ENCODE results near the gene CCBE1.
"Not testable (repeated sequence)": the region's sequence is repeated elsewhere in the genome, so short reads cannot be mapped to it uniquely, and the experiment has no call there.

The CCBE1 gene

DNA sequence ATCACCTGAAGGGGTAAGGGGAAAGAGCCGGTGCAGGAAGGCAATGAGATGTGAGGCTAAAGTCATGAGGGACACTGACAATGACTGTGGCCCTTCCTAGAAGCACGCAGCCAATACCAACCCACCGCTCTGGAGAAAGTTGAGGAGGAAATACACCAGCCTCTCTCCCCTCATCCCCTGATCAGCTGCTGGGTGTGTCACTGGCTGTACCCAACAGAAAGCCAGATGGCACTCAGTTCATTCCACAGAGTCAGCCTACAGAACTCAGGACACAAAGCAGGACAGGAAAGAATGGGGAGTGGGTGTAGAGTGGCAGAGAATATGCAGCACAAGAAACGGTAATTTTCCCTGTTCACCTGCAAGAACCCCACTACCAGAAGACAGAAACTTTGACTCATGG, 29.7 kb downstream of the CCBE1 start:
- H3K9me3 ChIP-seq (ENCODE audit: insufficient read depth, low read depth, low read length): no peaks in the 10 kb centered on the region
- H2AFZ ChIP-seq (ENCODE audit: insufficient read depth, low read length, poor library complexity): no peak overlapping the region
- no peaks in the 10 kb centered on the region for H3K79me1 ChIP-seq (ENCODE audit: low read length)
- H4K12ac ChIP-seq (ENCODE audit: low read depth, low read length): no peak overlapping the region
- no peak overlapping the region for H4K8ac ChIP-seq (ENCODE audit: low read depth, low read length)
- no peaks in the 10 kb centered on the region for H3K36me3 ChIP-seq (ENCODE audit: control insufficient read depth in 1 of 2, insufficient read depth in 2 of 2, low read length in 2 of 2)
- no peak overlapping the region for H3K18ac ChIP-seq (ENCODE audit: low read length)
- DNase-seq: no peak
- H3K4ac ChIP-seq (ENCODE audit: low read depth, low read length): no peak overlapping the region
- no peak overlapping the region for H3K27ac ChIP-seq (ENCODE audit: low read depth, low read length)
- H3K9ac ChIP-seq (ENCODE audit: low read length): no peak overlapping the region
- H2AK5ac ChIP-seq (ENCODE audit: low read length): no peak overlapping the region
- H3K4me3 ChIP-seq (ENCODE audit: low read depth, low read length): no peak overlapping the region
- no peaks in the 10 kb centered on the region for H3K27me3 ChIP-seq (ENCODE audit: insufficient read depth, low read length)
- H3K23ac ChIP-seq (ENCODE audit: low read length): no peak overlapping the region
- no peak overlapping the region for H2BK5ac ChIP-seq (ENCODE audit: low read depth, low read length, poor library complexity)
- no peak overlapping the region for H4K91ac ChIP-seq (ENCODE audit: low read depth, low read length)
- H2BK120ac ChIP-seq (ENCODE audit: insufficient read depth, low read length, poor library complexity): no peak overlapping the region
- no peak overlapping the region for H3K4me2 ChIP-seq (ENCODE audit: low read length)
- H3K79me2 ChIP-seq (ENCODE audit: control insufficient read depth, insufficient read depth, low read length, poor library complexity): no peaks in the 10 kb centered on the region
- no peaks in the 10 kb centered on the region for H3K4me1 ChIP-seq (ENCODE audit: control insufficient read depth in 1 of 2, insufficient read depth in 2 of 2, low read length in 2 of 2)
- no peak overlapping the region for H3K14ac ChIP-seq (ENCODE audit: low read length)
- H2BK12ac ChIP-seq (ENCODE audit: low read length): no peak overlapping the region
- WGBS (ENCODE audit: extremely low coverage, insufficient coverage, insufficient read length): no CpG with 5 or more reads among the region's 4 CpGs

DNA sequence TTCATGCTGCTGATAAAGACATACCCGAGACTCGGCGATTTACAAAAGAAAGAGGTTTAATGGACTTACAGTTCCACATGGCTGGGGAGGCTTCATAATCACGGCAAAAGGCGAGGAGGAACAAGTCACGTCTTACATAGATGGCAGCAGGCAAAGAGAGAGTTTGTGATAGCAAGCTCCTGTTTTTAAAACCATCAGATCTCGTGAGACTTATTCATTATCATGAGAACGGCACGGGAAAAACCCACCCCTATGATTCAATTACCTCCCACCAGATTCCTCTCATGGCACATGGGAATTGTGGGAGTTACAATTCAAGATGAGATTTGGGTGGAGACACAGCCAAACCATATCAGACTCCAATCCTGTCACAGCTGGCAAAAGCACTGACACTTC, 31.2 kb downstream of the CCBE1 start:
- H4K12ac ChIP-seq (ENCODE audit: low read depth, low read length); H3K9me3 ChIP-seq (ENCODE audit: insufficient read depth, low read depth, low read length); H3K27me3 ChIP-seq (ENCODE audit: insufficient read depth, low read length); H2AK5ac ChIP-seq (ENCODE audit: low read length); H4K8ac ChIP-seq (ENCODE audit: low read depth, low read length); H2AFZ ChIP-seq (ENCODE audit: insufficient read depth, low read length, poor library complexity); H3K9ac ChIP-seq (ENCODE audit: low read length); H3K4me1 ChIP-seq (ENCODE audit: control insufficient read depth in 1 of 2, insufficient read depth in 2 of 2, low read length in 2 of 2); H3K79me2 ChIP-seq (ENCODE audit: control insufficient read depth, insufficient read depth, low read length, poor library complexity); H2BK120ac ChIP-seq (ENCODE audit: insufficient read depth, low read length, poor library complexity); DNase-seq; H3K4ac ChIP-seq (ENCODE audit: low read depth, low read length); H2BK12ac ChIP-seq (ENCODE audit: low read length); H3K79me1 ChIP-seq (ENCODE audit: low read length); H3K27ac ChIP-seq (ENCODE audit: low read depth, low read length); H3K4me2 ChIP-seq (ENCODE audit: low read length); H3K36me3 ChIP-seq (ENCODE audit: control insufficient read depth in 1 of 2, insufficient read depth in 2 of 2, low read length in 2 of 2); H2BK5ac ChIP-seq (ENCODE audit: low read depth, low read length, poor library complexity); H3K14ac ChIP-seq (ENCODE audit: low read length); H3K23ac ChIP-seq (ENCODE audit: low read length); H3K18ac ChIP-seq (ENCODE audit: low read length); H3K4me3 ChIP-seq (ENCODE audit: low read depth, low read length); H4K91ac ChIP-seq (ENCODE audit: low read depth, low read length): not testable (repeated sequence)
- no CpG with 5 or more reads among the region's 9 CpGs for WGBS (ENCODE audit: extremely low coverage, insufficient coverage, insufficient read length)

GRCh38 chr18:59665057-59666006, 31.9 kb downstream of the CCBE1 start:
- Histone ChIP-seq H3K18ac (ENCODE audit: low read length) (no peak overlapping the region), H3K27ac (ENCODE audit: low read depth, low read length) (no peak overlapping the region), H2AK5ac (ENCODE audit: low read length) (no peak overlapping the region), H3K79me2 (ENCODE audit: control insufficient read depth, insufficient read depth, low read length, poor library complexity) (no peaks in the 10 kb centered on the region), H3K36me3 (ENCODE audit: control insufficient read depth in 1 of 2, insufficient read depth in 2 of 2, low read length in 2 of 2) (no peaks in the 10 kb centered on the region), H4K12ac (ENCODE audit: low read depth, low read length) (no peak overlapping the region), H3K4ac (ENCODE audit: low read depth, low read length) (no peak overlapping the region), H3K4me1 (ENCODE audit: control insufficient read depth in 1 of 2, insufficient read depth in 2 of 2, low read length in 2 of 2) (no peaks in the 10 kb centered on the region), H3K27me3 (ENCODE audit: insufficient read depth, low read length) (no peaks in the 10 kb centered on the region), H3K14ac (ENCODE audit: low read length) (no peak overlapping the region), H2BK120ac (ENCODE audit: insufficient read depth, low read length, poor library complexity) (no peak overlapping the region), H4K8ac (ENCODE audit: low read depth, low read length) (no peak overlapping the region), H2AFZ (ENCODE audit: insufficient read depth, low read length, poor library complexity) (no peak overlapping the region), H2BK12ac (ENCODE audit: low read length) (no peak overlapping the region), H3K9me3 (ENCODE audit: insufficient read depth, low read depth, low read length) (no peaks in the 10 kb centered on the region), H2BK5ac (ENCODE audit: low read depth, low read length, poor library complexity) (no peak overlapping the region), H3K4me3 (ENCODE audit: low read depth, low read length) (no peak overlapping the region), H3K79me1 (ENCODE audit: low read length) (no peaks in the 10 kb centered on the region), H3K4me2 (ENCODE audit: low read length) (no peak overlapping the region), H3K23ac (ENCODE audit: low read length) (no peak overlapping the region), H4K91ac (ENCODE audit: low read depth, low read length) (no peak overlapping the region), H3K9ac (ENCODE audit: low read length) (no peak overlapping the region)
- no CpG with 5 or more reads among the region's 12 CpGs for WGBS (ENCODE audit: extremely low coverage, insufficient coverage, insufficient read length)
- DNase-seq: no peak

DNA sequence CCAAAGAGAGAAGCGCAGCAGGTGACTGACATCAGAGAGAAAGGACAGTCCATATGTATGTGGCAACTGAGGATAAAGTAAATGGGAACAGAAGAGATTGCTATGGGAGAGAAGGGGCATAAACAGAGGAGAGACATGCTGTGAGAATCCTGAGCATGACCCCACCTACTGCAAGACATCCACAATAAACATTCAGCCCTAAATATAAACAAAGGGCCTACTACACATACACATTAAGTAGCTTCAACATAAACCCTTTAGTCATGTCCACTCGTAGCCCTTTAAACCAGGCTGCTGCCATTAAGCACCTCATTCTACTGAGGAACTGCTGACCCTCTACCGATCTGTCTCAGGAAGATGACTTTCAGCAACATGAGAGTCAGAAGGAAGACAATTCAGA, 32.9 kb downstream of the CCBE1 start:
- no CpG with 5 or more reads among the region's 3 CpGs for WGBS (ENCODE audit: extremely low coverage, insufficient coverage, insufficient read length)
- H3K4me1 ChIP-seq (ENCODE audit: control insufficient read depth in 1 of 2, insufficient read depth in 2 of 2, low read length in 2 of 2): no peaks in the 10 kb centered on the region

More for the DNA sequence above, 32.9 kb downstream of the CCBE1 start:
- H2BK5ac ChIP-seq (ENCODE audit: low read depth, low read length, poor library complexity): no peak overlapping the region
- H3K4me2 ChIP-seq (ENCODE audit: low read length): no peak overlapping the region
- no peak overlapping the region for H3K4ac ChIP-seq (ENCODE audit: low read depth, low read length)
- H3K14ac ChIP-seq (ENCODE audit: low read length): no peak overlapping the region
- H3K23ac ChIP-seq (ENCODE audit: low read length): no peak overlapping the region
- H3K79me2 ChIP-seq (ENCODE audit: control insufficient read depth, insufficient read depth, low read length, poor library complexity): no peaks in the 10 kb centered on the region
- no peak overlapping the region for H3K27ac ChIP-seq (ENCODE audit: low read depth, low read length)
- no peak for DNase-seq
- peaks cover 2% of the 10 kb centered on the region for H3K79me1 ChIP-seq (ENCODE audit: low read length)
- no peaks in the 10 kb centered on the region for H3K27me3 ChIP-seq (ENCODE audit: insufficient read depth, low read length)
- no peaks in the 10 kb centered on the region for H3K36me3 ChIP-seq (ENCODE audit: control insufficient read depth in 1 of 2, insufficient read depth in 2 of 2, low read length in 2 of 2)
- H2BK12ac ChIP-seq (ENCODE audit: low read length): no peak overlapping the region
- no peak overlapping the region for H4K12ac ChIP-seq (ENCODE audit: low read depth, low read length)
- no peak overlapping the region for H3K18ac ChIP-seq (ENCODE audit: low read length)
- no peak overlapping the region for H2AFZ ChIP-seq (ENCODE audit: insufficient read depth, low read length, poor library complexity)
- H3K9me3 ChIP-seq (ENCODE audit: insufficient read depth, low read depth, low read length): no peaks in the 10 kb centered on the region
- H4K8ac ChIP-seq (ENCODE audit: low read depth, low read length): no peak overlapping the region
- H2BK120ac ChIP-seq (ENCODE audit: insufficient read depth, low read length, poor library complexity): no peak overlapping the region
- no peak overlapping the region for H4K91ac ChIP-seq (ENCODE audit: low read depth, low read length)
- H3K9ac ChIP-seq (ENCODE audit: low read length): no peak overlapping the region
- no peak overlapping the region for H2AK5ac ChIP-seq (ENCODE audit: low read length)
- no peak overlapping the region for H3K4me3 ChIP-seq (ENCODE audit: low read depth, low read length)
